Ascending aorta (tissue), 2 donors: ENCODE data around the gene CDH20. TPM values are rescaled to one million over a fixed set of nuclear protein-coding genes. Genes with fewer than 3 reads are reported as not detected.

ENCODE experiments used
- DNase-seq, 2 donors: peaks; one replicate each; pipeline ENCODE4 v3.0.0-alpha.2; 2019; ENCODE audit warnings: low spot score in 2 of 2
- H3K27ac ChIP-seq, 2 donors: fragments of 200-600 bp; sonication (generic); one replicate each; pipeline ENCODE4 v1.5.1; 2016 to 2017; ENCODE audit warnings: mild to moderate bottlenecking in 1 of 2
- H3K27me3 ChIP-seq: fragments of 200-600 bp; sonication (generic); one replicate; pipeline ENCODE4 v1.5.1; 2017
- H3K36me3 ChIP-seq, 2 donors: fragments of 200-600 bp; sonication (generic); one replicate each; pipeline ENCODE4 v1.5.1; 2016
- H3K4me1 ChIP-seq, 2 donors: fragments of 200-600 bp; sonication (generic); one replicate each; pipeline ENCODE4 v1.5.1; 2016 to 2017; ENCODE audit warnings: mild to moderate bottlenecking in 1 of 2
- H3K4me3 ChIP-seq, 2 donors: fragments of 200-600 bp; sonication (generic); one replicate each; pipeline ENCODE4 v1.5.1; 2016 to 2017; ENCODE audit warnings: mild to moderate bottlenecking in 1 of 2
- H3K9me3 ChIP-seq, 2 donors: fragments of 200-600 bp; sonication (generic); one replicate each; pipeline ENCODE4 v1.5.1; 2016
- intact Hi-C: fragments of 100-400 bp; cut with DNase I; formaldehyde crosslinking; loops from one replicate; pipeline ENCODE4 v1.15.1; 2023
- total RNA-seq: library from RNA; depleted of rRNA; stranded (reverse); fragments of >200 nt; gene quantifications from one replicate; pipeline ENCODE4 v1.1.0, GENCODE V29; 2016
- TF ChIP-seq, protein P1 (sequence below), 3 experiments: fragments of 200-600 bp in 2 of 3; fragments of 450-650 bp in 1 of 3; sonication (generic) in 2 of 3; IDR thresholded peaks; one replicate each; pipeline ENCODE4 v1.5.1; 2016 to 2019; ENCODE audit warnings: antibody characterized with exemption in 3 of 3, mild to moderate bottlenecking in 1 of 3, moderate library complexity in 1 of 3

CDH20 gene
- total RNA-seq, 1 donor from 2014 or later, result not detected

DNA sequence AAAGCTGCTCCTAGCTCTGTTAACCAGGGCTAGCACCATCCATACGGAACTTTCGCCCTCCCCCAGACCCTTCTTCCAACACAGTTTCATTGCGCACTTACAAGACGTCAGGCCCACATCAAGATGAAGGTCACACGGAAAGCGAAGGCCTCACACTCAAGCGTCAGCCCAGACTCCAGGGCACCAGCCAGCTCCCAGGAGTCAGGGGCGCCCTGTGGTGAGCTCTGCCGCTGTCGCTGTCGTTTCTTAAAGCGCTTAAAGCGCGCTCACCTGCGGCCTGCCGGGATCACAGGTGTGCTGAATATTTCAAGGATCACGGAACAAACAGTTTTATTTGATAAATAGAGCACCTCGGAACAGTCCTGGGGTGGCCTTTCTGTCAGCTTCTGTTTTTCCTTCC, 163.1 kb downstream of the CDH20 start:
- no peaks in the 10 kb centered on the region for H3K27me3 ChIP-seq
- no peak overlapping the region for H3K4me3 ChIP-seq
- TF ChIP-seq, protein P1, sequence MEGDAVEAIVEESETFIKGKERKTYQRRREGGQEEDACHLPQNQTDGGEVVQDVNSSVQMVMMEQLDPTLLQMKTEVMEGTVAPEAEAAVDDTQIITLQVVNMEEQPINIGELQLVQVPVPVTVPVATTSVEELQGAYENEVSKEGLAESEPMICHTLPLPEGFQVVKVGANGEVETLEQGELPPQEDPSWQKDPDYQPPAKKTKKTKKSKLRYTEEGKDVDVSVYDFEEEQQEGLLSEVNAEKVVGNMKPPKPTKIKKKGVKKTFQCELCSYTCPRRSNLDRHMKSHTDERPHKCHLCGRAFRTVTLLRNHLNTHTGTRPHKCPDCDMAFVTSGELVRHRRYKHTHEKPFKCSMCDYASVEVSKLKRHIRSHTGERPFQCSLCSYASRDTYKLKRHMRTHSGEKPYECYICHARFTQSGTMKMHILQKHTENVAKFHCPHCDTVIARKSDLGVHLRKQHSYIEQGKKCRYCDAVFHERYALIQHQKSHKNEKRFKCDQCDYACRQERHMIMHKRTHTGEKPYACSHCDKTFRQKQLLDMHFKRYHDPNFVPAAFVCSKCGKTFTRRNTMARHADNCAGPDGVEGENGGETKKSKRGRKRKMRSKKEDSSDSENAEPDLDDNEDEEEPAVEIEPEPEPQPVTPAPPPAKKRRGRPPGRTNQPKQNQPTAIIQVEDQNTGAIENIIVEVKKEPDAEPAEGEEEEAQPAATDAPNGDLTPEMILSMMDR (IDR thresholded peaks at IDR 0.05), result no peak
- H3K9me3 ChIP-seq, result no peaks in the 10 kb centered on the region
- intact Hi-C loops, result no loop called here
- H3K36me3 ChIP-seq, result no peaks in the 10 kb centered on the region
- no peak overlapping the region for H3K27ac ChIP-seq
- DNase-seq, result no peak
- no peaks in the 10 kb centered on the region for H3K4me1 ChIP-seq

DNA sequence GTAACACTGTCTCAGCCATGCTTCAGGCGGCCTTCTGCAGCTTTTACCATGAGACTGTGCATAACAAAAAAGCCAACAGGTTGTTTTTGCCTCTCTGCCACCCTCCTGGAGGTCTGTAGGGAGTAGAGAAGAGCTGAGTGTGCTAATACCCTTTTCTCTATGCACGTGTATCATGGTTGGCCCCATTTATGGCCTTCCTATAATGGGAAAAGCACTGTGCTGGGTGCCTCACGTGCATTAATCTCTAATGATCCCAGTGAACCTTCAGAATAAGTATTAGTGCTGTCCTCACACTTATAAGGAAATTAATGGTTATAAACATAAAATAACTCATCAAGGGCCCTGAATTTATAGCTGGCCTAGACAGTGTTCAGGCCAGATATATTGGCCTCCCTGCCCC, 164.2 kb downstream of the CDH20 start:
- no peak overlapping the region for H3K27ac ChIP-seq
- intact Hi-C loops, result no loop called here
- no peak overlapping the region for H3K4me3 ChIP-seq
- no peak for DNase-seq
- TF ChIP-seq, protein P1 (IDR thresholded peaks at IDR 0.05), result no peak
- H3K4me1 ChIP-seq, result no peaks in the 10 kb centered on the region
- no peaks in the 10 kb centered on the region for H3K9me3 ChIP-seq
- H3K36me3 ChIP-seq, result no peaks in the 10 kb centered on the region
- H3K27me3 ChIP-seq, result no peaks in the 10 kb centered on the region

DNA sequence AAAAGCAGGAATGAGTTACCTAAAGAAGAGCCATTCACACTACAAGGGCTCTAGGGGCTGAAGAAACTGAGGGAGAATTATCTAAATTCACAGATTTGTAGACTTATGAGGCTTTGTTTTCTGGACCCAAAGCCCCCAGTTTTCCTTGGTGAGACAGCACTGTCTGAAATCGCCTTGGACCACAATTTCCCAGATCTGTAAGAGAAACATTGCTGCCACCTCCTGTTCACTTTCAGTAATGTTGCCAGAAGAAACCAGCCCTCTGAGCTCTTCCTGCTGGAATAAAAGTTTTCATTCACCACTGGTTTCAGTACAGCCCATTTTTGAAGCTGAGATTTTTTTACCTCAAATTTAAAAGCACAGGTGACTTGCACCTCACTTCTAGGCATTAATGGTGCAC, 169.2 kb downstream of the CDH20 start:
- no peak overlapping the region for H3K27ac ChIP-seq
- TF ChIP-seq, protein P1 (IDR thresholded peaks at IDR 0.05), result peak in 2 of 3 experiments; percentile 60 to 63
- no peak overlapping the region for H3K4me3 ChIP-seq
- no peak for DNase-seq
- no peaks in the 10 kb centered on the region for H3K4me1 ChIP-seq
- H3K36me3 ChIP-seq, result no peaks in the 10 kb centered on the region
- intact Hi-C loops, result loop anchor here (2.0 kb wide), 2 partner anchors 694 to 818 kb away; no protein-coding TSS in a partner anchor
- no peaks in the 10 kb centered on the region for H3K27me3 ChIP-seq
- no peaks in the 10 kb centered on the region for H3K9me3 ChIP-seq

DNA sequence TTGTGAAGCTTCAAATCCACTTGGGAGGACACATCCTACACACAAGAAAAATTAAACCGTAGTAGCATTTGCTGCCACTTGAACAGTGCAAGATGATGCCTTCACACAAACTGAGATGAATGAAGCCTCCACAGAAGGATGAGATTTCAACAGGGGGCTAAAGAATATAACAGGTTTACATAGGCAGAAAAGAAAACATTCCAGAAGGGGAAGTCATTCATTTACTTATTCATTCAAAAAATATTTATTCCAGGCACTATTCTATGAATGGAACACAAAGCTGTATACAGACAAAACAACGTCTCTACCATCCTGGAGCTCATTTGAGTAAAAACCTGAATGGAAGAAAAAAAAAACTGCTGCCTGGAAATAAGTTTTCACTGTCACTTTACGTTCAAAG, 170.5 kb downstream of the CDH20 start:
- DNase-seq, result no peak
- Histone ChIP-seq H3K27ac (no peak overlapping the region), H3K36me3 (no peaks in the 10 kb centered on the region), H3K27me3 (no peaks in the 10 kb centered on the region), H3K9me3 (no peaks in the 10 kb centered on the region), H3K4me1 (no peaks in the 10 kb centered on the region), H3K4me3 (no peak overlapping the region)
- TF ChIP-seq, protein P1 (IDR thresholded peaks at IDR 0.05), result no peak
- intact Hi-C loops, result loop anchor here (2.0 kb wide), 2 partner anchors 695 to 819 kb away; no protein-coding TSS in a partner anchor

DNA sequence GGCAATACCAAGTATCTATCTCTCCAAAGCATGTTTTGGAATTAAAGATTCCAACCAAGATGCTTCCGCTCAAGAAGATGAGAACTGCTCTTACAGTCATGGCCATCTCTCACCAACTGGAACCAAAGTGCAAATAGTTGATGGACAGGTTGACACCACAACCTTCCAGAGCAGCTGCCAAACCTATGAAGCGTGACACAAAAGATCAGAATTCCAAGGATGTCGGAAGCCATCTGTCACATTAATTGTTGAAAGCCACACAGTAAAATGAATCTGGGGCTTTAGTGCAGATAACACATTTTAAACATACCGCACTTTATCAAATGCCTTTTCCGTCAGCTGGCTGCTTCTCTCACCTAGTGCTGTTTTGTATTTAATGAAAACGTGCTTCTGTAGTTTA, 195.7 kb downstream of the CDH20 start:
- Histone ChIP-seq H3K36me3 (no peaks in the 10 kb centered on the region), H3K9me3 (no peaks in the 10 kb centered on the region)

More for the DNA sequence above, 195.7 kb downstream of the CDH20 start:
- no peaks in the 10 kb centered on the region for H3K27me3 ChIP-seq
- no peak overlapping the region for H3K27ac ChIP-seq
- no peak overlapping the region for H3K4me3 ChIP-seq
- DNase-seq, result no peak
- intact Hi-C loops, result no loop called here
- H3K4me1 ChIP-seq, result no peaks in the 10 kb centered on the region
- TF ChIP-seq, protein P1 (IDR thresholded peaks at IDR 0.05), result no peak
